ENCODE data around the gene SEMA6B.

DNA sequence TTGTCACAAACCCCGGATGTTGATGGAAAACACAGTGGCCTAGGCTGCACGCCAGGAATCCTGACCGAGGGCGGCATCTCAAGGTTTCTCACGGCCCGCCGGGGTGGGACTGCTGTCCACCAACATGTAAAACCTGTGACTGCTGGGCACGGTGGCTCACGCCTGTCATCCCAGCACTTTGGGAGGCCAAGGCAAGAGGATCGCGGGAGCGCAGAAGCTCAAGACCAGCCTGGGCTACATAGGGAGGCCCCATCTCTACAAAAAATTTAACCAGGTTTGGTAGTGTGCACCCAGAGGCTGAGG lies 52.4 kb downstream of the SEMA6B start:
- TF ChIP-seq, protein P1, sequence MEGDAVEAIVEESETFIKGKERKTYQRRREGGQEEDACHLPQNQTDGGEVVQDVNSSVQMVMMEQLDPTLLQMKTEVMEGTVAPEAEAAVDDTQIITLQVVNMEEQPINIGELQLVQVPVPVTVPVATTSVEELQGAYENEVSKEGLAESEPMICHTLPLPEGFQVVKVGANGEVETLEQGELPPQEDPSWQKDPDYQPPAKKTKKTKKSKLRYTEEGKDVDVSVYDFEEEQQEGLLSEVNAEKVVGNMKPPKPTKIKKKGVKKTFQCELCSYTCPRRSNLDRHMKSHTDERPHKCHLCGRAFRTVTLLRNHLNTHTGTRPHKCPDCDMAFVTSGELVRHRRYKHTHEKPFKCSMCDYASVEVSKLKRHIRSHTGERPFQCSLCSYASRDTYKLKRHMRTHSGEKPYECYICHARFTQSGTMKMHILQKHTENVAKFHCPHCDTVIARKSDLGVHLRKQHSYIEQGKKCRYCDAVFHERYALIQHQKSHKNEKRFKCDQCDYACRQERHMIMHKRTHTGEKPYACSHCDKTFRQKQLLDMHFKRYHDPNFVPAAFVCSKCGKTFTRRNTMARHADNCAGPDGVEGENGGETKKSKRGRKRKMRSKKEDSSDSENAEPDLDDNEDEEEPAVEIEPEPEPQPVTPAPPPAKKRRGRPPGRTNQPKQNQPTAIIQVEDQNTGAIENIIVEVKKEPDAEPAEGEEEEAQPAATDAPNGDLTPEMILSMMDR (conservative IDR thresholded peaks at IDR 0.05): no peak
- TF ChIP-seq ZFX (IDR thresholded peaks at IDR 0.05): no peak
